ENCODE results near the gene CHRNA7.
"Not testable (repeated sequence)": the region's sequence is repeated elsewhere in the genome, so short reads cannot be mapped to it uniquely, and the experiment has no call there.

DNA sequence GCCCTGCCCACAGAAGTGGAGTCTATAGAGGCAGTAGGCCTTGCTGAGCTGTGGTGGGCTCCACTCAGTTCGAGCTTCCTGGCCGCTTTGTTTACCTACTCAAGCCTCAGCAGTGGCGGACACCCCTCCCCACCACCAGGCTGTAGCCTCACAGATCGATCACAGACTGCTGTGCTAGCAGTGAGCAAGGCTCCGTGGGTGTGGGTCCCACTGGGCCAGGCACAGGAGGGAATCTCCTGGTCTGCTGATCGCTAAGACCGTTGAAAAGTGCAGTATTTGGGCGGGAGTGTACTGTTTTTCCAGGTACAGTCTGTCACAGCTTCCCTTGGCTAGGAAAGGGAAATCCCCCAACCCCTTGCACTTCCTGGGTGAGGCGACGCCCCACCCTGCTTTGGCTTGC lies 115.2 kb downstream of the CHRNA7 start:
- TF ChIP-seq EZH2phosphoT487 (IDR thresholded peaks at IDR 0.05; ENCODE audit: borderline replicate concordance, low read depth); TEAD4 (IDR thresholded peaks at IDR 0.05; ENCODE audit: borderline replicate concordance, insufficient read depth); FOXM1 (IDR thresholded peaks at IDR 0.05; ENCODE audit: low read depth); POLR2AphosphoS5 (IDR thresholded peaks at IDR 0.05; ENCODE audit: low read depth, low read length); JUND (IDR thresholded peaks at IDR 0.05); RFX5 (IDR thresholded peaks at IDR 0.05; ENCODE audit: low read length); CHD2 (IDR thresholded peaks at IDR 0.05; ENCODE audit: low read length, partially characterized antibody); MAX (IDR thresholded peaks at IDR 0.05; ENCODE audit: low read depth); USF1 (IDR thresholded peaks at IDR 0.05; ENCODE audit: borderline replicate concordance, low read depth); ELF1 (IDR thresholded peaks at IDR 0.05); USF2 (IDR thresholded peaks at IDR 0.05; ENCODE audit: borderline replicate concordance, low read depth, low read length); NFIC (IDR thresholded peaks at IDR 0.05; ENCODE audit: borderline replicate concordance): not testable (repeated sequence)
- TF ChIP-seq, protein P1, sequence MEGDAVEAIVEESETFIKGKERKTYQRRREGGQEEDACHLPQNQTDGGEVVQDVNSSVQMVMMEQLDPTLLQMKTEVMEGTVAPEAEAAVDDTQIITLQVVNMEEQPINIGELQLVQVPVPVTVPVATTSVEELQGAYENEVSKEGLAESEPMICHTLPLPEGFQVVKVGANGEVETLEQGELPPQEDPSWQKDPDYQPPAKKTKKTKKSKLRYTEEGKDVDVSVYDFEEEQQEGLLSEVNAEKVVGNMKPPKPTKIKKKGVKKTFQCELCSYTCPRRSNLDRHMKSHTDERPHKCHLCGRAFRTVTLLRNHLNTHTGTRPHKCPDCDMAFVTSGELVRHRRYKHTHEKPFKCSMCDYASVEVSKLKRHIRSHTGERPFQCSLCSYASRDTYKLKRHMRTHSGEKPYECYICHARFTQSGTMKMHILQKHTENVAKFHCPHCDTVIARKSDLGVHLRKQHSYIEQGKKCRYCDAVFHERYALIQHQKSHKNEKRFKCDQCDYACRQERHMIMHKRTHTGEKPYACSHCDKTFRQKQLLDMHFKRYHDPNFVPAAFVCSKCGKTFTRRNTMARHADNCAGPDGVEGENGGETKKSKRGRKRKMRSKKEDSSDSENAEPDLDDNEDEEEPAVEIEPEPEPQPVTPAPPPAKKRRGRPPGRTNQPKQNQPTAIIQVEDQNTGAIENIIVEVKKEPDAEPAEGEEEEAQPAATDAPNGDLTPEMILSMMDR (IDR thresholded peaks at IDR 0.05) = not testable (repeated sequence)

Measured in SK-N-SH (cell line).